Adrenal gland (tissue), 12 donors: ENCODE results near the gene EFCAB14. TPM values are rescaled to one million over a fixed set of nuclear protein-coding genes. Genes with fewer than 3 reads are reported as not detected.

ENCODE experiments used
- DNase-seq, 7 donors: peaks; one replicate each; pipeline ENCODE4 v3.0.0-alpha.2; 2019 to 2020
- H3K27ac ChIP-seq, 5 donors: fragments of 200-600 bp; sonication (generic) in 4 of 5; 1 replicate in 3 of 5; 2 replicates in 2 of 5; pipeline versions ENCODE4 v1.5.1 to v1.8.0; 2016 to 2020; ENCODE audit warnings: mild to moderate bottlenecking in 1 of 5
- H3K27me3 ChIP-seq: fragments of 200-600 bp; 2 replicates; pipeline ENCODE4 v1.8.0; 2021
- H3K36me3 ChIP-seq, 2 donors: fragments of 200-600 bp; replicated peaks in 1 of 2; 1 replicate in 1 of 2; 2 replicates in 1 of 2; pipeline versions ENCODE4 v1.5.1 to v1.8.0; 2018 to 2022
- H3K4me1 ChIP-seq, 2 donors: fragments of 200-600 bp; replicated peaks in 1 of 2; 1 replicate in 1 of 2; 2 replicates in 1 of 2; pipeline versions ENCODE4 v1.5.1 to v1.8.0; 2018 to 2021
- H3K4me3 ChIP-seq, 4 donors: fragments of 200-600 bp; sonication (generic) in 3 of 4; one replicate each; pipeline ENCODE4 v1.5.1; 2016 to 2018
- H3K9me3 ChIP-seq, 3 donors: fragments of 200-600 bp; sonication (generic) in 1 of 3; replicated peaks in 1 of 3; 1 replicate in 2 of 3; 2 replicates in 1 of 3; pipeline versions ENCODE4 v1.5.1 to v1.8.0; 2016 to 2021
- POLR2A ChIP-seq, 2 donors: fragments of 450-650 bp; IDR thresholded peaks; one replicate each; pipeline ENCODE4 v1.6.1; 2017; ENCODE audit warnings: antibody characterized with exemption in 2 of 2, mild to moderate bottlenecking in 2 of 2, moderate library complexity in 1 of 2
- WGBS, 4 donors: extraction: QIAGEN DNeasy Blood & Tissue Kit in 2 of 4; methylation state at CpG; one replicate each; pipeline versions ENCODE4 v1.1.5 to v1.1.7; 2013 to 2017; 5-methylcytosine and 5-hydroxymethylcytosine counted together
- intact Hi-C, 2 donors: fragments of 100-400 bp; cut with DNase I; formaldehyde crosslinking; loops; one replicate each; pipeline versions ENCODE4 v1.14.1 to v1.15.0; 2022 to 2023
- polyA plus RNA-seq, 3 donors: library from polyadenylated mRNA; stranded (reverse); fragments of 200-250 nt in 2 of 3; fragments of 350-450 nt in 1 of 3; fragmentation: Illumina TruSeq in 1 of 3; extraction: RNeasy Lipid Tissue Mini Kit (QIAGEN cat#74804) in 1 of 3; gene quantifications; one replicate each; pipeline ENCODE4 v1.2.3, GENCODE V29; 2013 to 2014
- total RNA-seq, 9 donors: library from RNA; depleted of rRNA in 4 of 9; stranded (reverse); fragments of >200 nt in 4 of 9; fragments of 120-200 nt in 1 of 9; fragmentation: NEBNext Ultra II Directional in 1 of 9; extraction: Animal tissue kit (Norgen Biotek cat#: 25700) in 1 of 9; gene quantifications; one replicate each; pipeline versions ENCODE4 v1.1.0 to v1.2.4, GENCODE V29; 2013 to 2023
- TF ChIP-seq, protein P1 (sequence below), 6 experiments: fragments of 450-650 bp in 4 of 6; fragments of 200-600 bp in 2 of 6; sonication (generic) in 1 of 6; IDR thresholded peaks; 1 replicate in 5 of 6; 2 replicates in 1 of 6; pipeline versions ENCODE4 v1.5.1 to v1.8.0; 2016 to 2021; ENCODE audit warnings: antibody characterized with exemption in 6 of 6, mild to moderate bottlenecking in 2 of 6, moderate library complexity in 1 of 6
- donor health status: healthy with polysubstance abuse.
- donor health status: Bipolar disorder and iron deficiency.
- donor health status: DM: yes; HTN: yes; CAD: no.
- donor health status: DM: no; HTN: no; CAD: no.
- donor health status: DM: no; HTN: no; CAD: no.
- donor health status: DM: yes; HTN: yes; CAD: no.

Gene EFCAB14
- total and polyA plus RNA-seq, 12 donors: 17.9 to 138 (median 77.3) TPM

DNA sequence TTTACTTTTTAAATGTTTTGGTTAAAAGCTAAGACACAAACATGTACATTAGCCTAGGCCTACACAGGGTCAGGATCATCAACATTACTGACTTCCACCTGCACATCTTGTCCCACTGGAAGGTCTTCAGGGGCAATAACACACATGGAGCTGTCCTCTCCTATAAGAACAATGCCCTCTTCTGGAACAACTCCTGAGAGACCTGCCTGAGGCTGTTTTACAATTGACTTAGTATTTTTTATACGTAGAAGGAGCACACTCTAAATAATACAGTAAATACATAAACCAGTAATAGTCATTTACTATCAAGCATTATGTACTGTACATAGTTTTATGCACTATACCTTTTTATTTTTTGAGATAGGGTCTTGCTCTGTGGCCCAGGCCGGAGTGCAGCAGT lies 88.2 kb downstream of the EFCAB14 start:
- no peak for DNase-seq
- Histone ChIP-seq H3K4me3 (no peak overlapping the region), H3K36me3 (peaks cover 0 to 54% of the 10 kb centered on the region in 2 donors), H3K9me3 (no peaks in the 10 kb centered on the region), H3K4me1 (no peaks in the 10 kb centered on the region), H3K27ac (no peak overlapping the region), H3K27me3 (no peaks in the 10 kb centered on the region)
- TF ChIP-seq, protein P1, sequence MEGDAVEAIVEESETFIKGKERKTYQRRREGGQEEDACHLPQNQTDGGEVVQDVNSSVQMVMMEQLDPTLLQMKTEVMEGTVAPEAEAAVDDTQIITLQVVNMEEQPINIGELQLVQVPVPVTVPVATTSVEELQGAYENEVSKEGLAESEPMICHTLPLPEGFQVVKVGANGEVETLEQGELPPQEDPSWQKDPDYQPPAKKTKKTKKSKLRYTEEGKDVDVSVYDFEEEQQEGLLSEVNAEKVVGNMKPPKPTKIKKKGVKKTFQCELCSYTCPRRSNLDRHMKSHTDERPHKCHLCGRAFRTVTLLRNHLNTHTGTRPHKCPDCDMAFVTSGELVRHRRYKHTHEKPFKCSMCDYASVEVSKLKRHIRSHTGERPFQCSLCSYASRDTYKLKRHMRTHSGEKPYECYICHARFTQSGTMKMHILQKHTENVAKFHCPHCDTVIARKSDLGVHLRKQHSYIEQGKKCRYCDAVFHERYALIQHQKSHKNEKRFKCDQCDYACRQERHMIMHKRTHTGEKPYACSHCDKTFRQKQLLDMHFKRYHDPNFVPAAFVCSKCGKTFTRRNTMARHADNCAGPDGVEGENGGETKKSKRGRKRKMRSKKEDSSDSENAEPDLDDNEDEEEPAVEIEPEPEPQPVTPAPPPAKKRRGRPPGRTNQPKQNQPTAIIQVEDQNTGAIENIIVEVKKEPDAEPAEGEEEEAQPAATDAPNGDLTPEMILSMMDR (IDR thresholded peaks at IDR 0.05): no peak
- TF ChIP-seq POLR2A (IDR thresholded peaks at IDR 0.05): no peak
- intact Hi-C loops: no loop called here
- 89 to 94% (median 92%) methylated on average over 2 of the region's 2 CpGs for WGBS, 4 donors

Other genes with a start within 250 kb of the EFCAB14 start
- gene DMBX1, start 229.3 kb downstream of the EFCAB14 start, total RNA-seq: under 1 TPM in 2 of 9 donors, not detected in 7; 0.07 to 0.14 TPM
- gene DMBX1, start 229.3 kb downstream of the EFCAB14 start, polyA plus RNA-seq: under 1 TPM in 1 of 3 donors, not detected in 2; 0.16 TPM
- gene KNCN, start 167.5 kb downstream of the EFCAB14 start, total RNA-seq: not detected
- gene KNCN, start 167.5 kb downstream of the EFCAB14 start, polyA plus RNA-seq: under 1 TPM; 0.07 to 0.40 (median 0.24) TPM
- gene MKNK1, start 114.8 kb downstream of the EFCAB14 start, total RNA-seq: 10 to 100 TPM; 29.6 to 60.3 (median 40.5) TPM
- gene MKNK1, start 114.8 kb downstream of the EFCAB14 start, polyA plus RNA-seq: 10 to 100 TPM; 30.5 to 83.0 (median 63.6) TPM
- 10 to 100 TPM in 7 of 9 donors, 1 to 10 TPM in 2; 7.5 to 29.9 (median 20.4) TPM for gene MOB3C, start 102.3 kb downstream of the EFCAB14 start, total RNA-seq
- 10 to 100 TPM in 2 of 3 donors, 1 to 10 TPM in 1; 9.3 to 15.3 (median 10.6) TPM for gene MOB3C, start 102.3 kb downstream of the EFCAB14 start, polyA plus RNA-seq
- gene ATPAF1, start 50.8 kb downstream of the EFCAB14 start, total RNA-seq: 100 to 1,000 TPM; 104 to 225 (median 131) TPM
- 100 to 1,000 TPM; 142 to 183 (median 146) TPM for gene ATPAF1, start 50.8 kb downstream of the EFCAB14 start, polyA plus RNA-seq
- gene TEX38, start 47.3 kb downstream of the EFCAB14 start, total RNA-seq: under 1 TPM in 3 of 9 donors, not detected in 6; 0.11 to 0.36 (median 0.25) TPM
- under 1 TPM in 1 of 3 donors, not detected in 2; 0.54 TPM for gene TEX38, start 47.3 kb downstream of the EFCAB14 start, polyA plus RNA-seq
- gene CYP4B1, start 79.9 kb upstream of the EFCAB14 start, total RNA-seq: 10 to 100 TPM in 4 of 9 donors, 1 to 10 TPM in 3, under 1 TPM in 2; 0.22 to 15.1 (median 7.2) TPM
- 10 to 100 TPM in 1 of 3 donors, 1 to 10 TPM in 2; 3.4 to 12.7 (median 3.6) TPM for gene CYP4B1, start 79.9 kb upstream of the EFCAB14 start, polyA plus RNA-seq
- gene CYP4A11, start 222.4 kb upstream of the EFCAB14 start, total RNA-seq: under 1 TPM in 1 of 9 donors, not detected in 8; 0.15 TPM
- gene CYP4A11, start 222.4 kb upstream of the EFCAB14 start, polyA plus RNA-seq: under 1 TPM in 1 of 3 donors, not detected in 2; 0.11 TPM